Gastrocnemius medialis (tissue), 4 donors: ENCODE measurements around the gene IQGAP2.

ENCODE experiments used
- CTCF ChIP-seq, 5 experiments: fragments of 450-650 bp in 3 of 5; fragments of 200-600 bp in 2 of 5; sonication (generic) in 2 of 5; IDR thresholded peaks in 4 of 5; conservative IDR thresholded peaks in 1 of 5; 1 replicate in 4 of 5; 2 replicates in 1 of 5; pipeline ENCODE4 v1.5.1; 2016 to 2019; ENCODE audit warnings: antibody characterized with exemption in 5 of 5, mild to moderate bottlenecking in 3 of 5, moderate library complexity in 3 of 5
- POLR2A ChIP-seq, 2 donors: fragments of 450-650 bp; IDR thresholded peaks; one replicate each; pipeline ENCODE4 v1.6.1; 2017; ENCODE audit warnings: antibody characterized with exemption in 2 of 2, mild to moderate bottlenecking in 2 of 2, moderate library complexity in 2 of 2

- TF ChIP-seq POLR2A (IDR thresholded peaks at IDR 0.05) (no peak), CTCF (IDR thresholded peaks at IDR 0.05 in 4 of 5, conservative IDR thresholded peaks at IDR 0.05 in 1 of 5) (no peak)
These were observed 40.1 kb downstream of the IQGAP2 start for GRCh38 chr5:76443066-76443800.
